ENCODE results near the gene PCDHB11. TPM values are rescaled to one million over a fixed set of nuclear protein-coding genes. Genes with fewer than 3 reads are reported as not detected.
A peak's percentile ranks its signal among the peaks of the same experiment; 100 is the strongest.
"Not testable (repeated sequence)": the region's sequence is repeated elsewhere in the genome, so short reads cannot be mapped to it uniquely, and the experiment has no call there.

PCDHB11 gene
- total RNA-seq, 1 donor from 2014 or later, result 2.0 TPM

GRCh38 chr5:141245250-141245717 is 45.9 kb downstream of the PCDHB11 start, which contains the start of gene PCDHB15:
PCDHB15 (plus strand) TSS chr5:141245395; CDS start chr5:141245579, 184 bp downstream.
- Histone ChIP-seq H3K9me3 (peaks cover 72% of the 10 kb centered on the region), H3K27me3 (no peaks in the 10 kb centered on the region), H3K27ac (no peak within 1 kb of the TSS), H3K36me3 (no peaks in the 10 kb centered on the region), H3K4me3 (peak within 1 kb of the TSS; percentile 33), H3K4me1 (no peaks in the 10 kb centered on the region)
- peak; percentile 28 for TF ChIP-seq CTCF (IDR thresholded peaks at IDR 0.05)
- intact Hi-C loops (cut with DNase I), result no loop called here
- ATAC-seq, result no peak
- no peak for DNase-seq

GRCh38 chr5:141246971-141247370 is 47.5 kb downstream of the PCDHB11 start:
- H3K36me3 ChIP-seq; H3K4me3 ChIP-seq; H3K4me1 ChIP-seq; DNase-seq; intact Hi-C loops (cut with DNase I); ATAC-seq; H3K27me3 ChIP-seq; H3K27ac ChIP-seq: not testable (repeated sequence)
- peaks cover 81% of the 10 kb centered on the region for H3K9me3 ChIP-seq

GRCh38 chr5:141247434-141247833 is 48.0 kb downstream of the PCDHB11 start:
- H3K36me3 ChIP-seq; DNase-seq; H3K4me3 ChIP-seq; H3K27ac ChIP-seq; H3K27me3 ChIP-seq; ATAC-seq; H3K4me1 ChIP-seq; intact Hi-C loops (cut with DNase I): not testable (repeated sequence)
- H3K9me3 ChIP-seq, result peaks cover 85% of the 10 kb centered on the region

GRCh38 chr5:141250576-141250975 is 51.1 kb downstream of the PCDHB11 start:
- no peak for DNase-seq
- peaks cover 88% of the 10 kb centered on the region for H3K9me3 ChIP-seq
- no peak for TF ChIP-seq CTCF (IDR thresholded peaks at IDR 0.05)

More at GRCh38 chr5:141250576-141250975, 51.1 kb downstream of the PCDHB11 start:
- Histone ChIP-seq H3K27me3 (no peaks in the 10 kb centered on the region), H3K36me3 (no peaks in the 10 kb centered on the region), H3K27ac (no peak overlapping the region), H3K4me3 (no peak overlapping the region), H3K4me1 (no peaks in the 10 kb centered on the region)
- no peak for ATAC-seq
- intact Hi-C loops (cut with DNase I), result no loop called here

Other genes with a start within 250 kb of the PCDHB11 start
- 10.0 TPM for gene PCDHAC2, start 233.2 kb upstream of the PCDHB11 start, total RNA-seq
- gene PCDHB1, start 148.3 kb upstream of the PCDHB11 start, total RNA-seq, result 0.12 TPM
- 3.8 TPM for gene PCDHB2, start 105.0 kb upstream of the PCDHB11 start, total RNA-seq
- gene PCDHB3, start 99.2 kb upstream of the PCDHB11 start, total RNA-seq, result 1.9 TPM
- gene PCDHB4, start 77.8 kb upstream of the PCDHB11 start, total RNA-seq, result 3.0 TPM
- 2.3 TPM for gene PCDHB5, start 64.4 kb upstream of the PCDHB11 start, total RNA-seq
- 0.75 TPM for gene PCDHB6, start 49.6 kb upstream of the PCDHB11 start, total RNA-seq
- gene PCDHB7, start 27.0 kb upstream of the PCDHB11 start, total RNA-seq, result 2.8 TPM
- gene PCDHB8, start 21.8 kb upstream of the PCDHB11 start, total RNA-seq, result 2.4 TPM
- gene PCDHB16, start 17.2 kb upstream of the PCDHB11 start, total RNA-seq, result 4.1 TPM
- gene PCDHB9, start 12.5 kb upstream of the PCDHB11 start, total RNA-seq, result 2.5 TPM
- gene PCDHB10, start 7.3 kb upstream of the PCDHB11 start, total RNA-seq, result 2.1 TPM
- 2.8 TPM for gene PCDHB12, start 9.1 kb downstream of the PCDHB11 start, total RNA-seq
- 3.2 TPM for gene PCDHB13, start 14.3 kb downstream of the PCDHB11 start, total RNA-seq
- gene PCDHB14, start 23.7 kb downstream of the PCDHB11 start, total RNA-seq, result 3.0 TPM
- 2.5 TPM for gene PCDHB15, start 45.8 kb downstream of the PCDHB11 start, total RNA-seq
- 0.64 TPM for gene SLC25A2, start 104.4 kb downstream of the PCDHB11 start, total RNA-seq
- gene TAF7, start 121.2 kb downstream of the PCDHB11 start, total RNA-seq, result 60.4 TPM
- 0.46 TPM for gene PCDHGA1, start 130.9 kb downstream of the PCDHB11 start, total RNA-seq
- gene PCDHGA2, start 139.1 kb downstream of the PCDHB11 start, total RNA-seq, result 2.5 TPM
- gene PCDHGA3, start 144.2 kb downstream of the PCDHB11 start, total RNA-seq, result 1.7 TPM
- 2.0 TPM for gene PCDHGB1, start 150.5 kb downstream of the PCDHB11 start, total RNA-seq
- gene PCDHGA4, start 155.4 kb downstream of the PCDHB11 start, total RNA-seq, result 3.9 TPM
- 3.8 TPM for gene PCDHGB2, start 160.4 kb downstream of the PCDHB11 start, total RNA-seq
- 3.5 TPM for gene PCDHGA5, start 164.5 kb downstream of the PCDHB11 start, total RNA-seq
- 2.6 TPM for gene PCDHGB3, start 170.6 kb downstream of the PCDHB11 start, total RNA-seq
- 3.9 TPM for gene PCDHGA6, start 174.3 kb downstream of the PCDHB11 start, total RNA-seq
- 2.5 TPM for gene PCDHGA7, start 183.1 kb downstream of the PCDHB11 start, total RNA-seq
- gene PCDHGB4, start 188.1 kb downstream of the PCDHB11 start, total RNA-seq, result 4.2 TPM
- gene PCDHGA8, start 193.0 kb downstream of the PCDHB11 start, total RNA-seq, result 1.2 TPM
- 11.0 TPM for gene PCDHGB5, start 198.3 kb downstream of the PCDHB11 start, total RNA-seq
- gene PCDHGA9, start 203.2 kb downstream of the PCDHB11 start, total RNA-seq, result 5.4 TPM
- gene PCDHGB6, start 208.4 kb downstream of the PCDHB11 start, total RNA-seq, result 7.5 TPM
- gene PCDHGA10, start 213.4 kb downstream of the PCDHB11 start, total RNA-seq, result 6.2 TPM
- gene PCDHGB7, start 218.1 kb downstream of the PCDHB11 start, total RNA-seq, result 15.4 TPM
- 2.6 TPM for gene PCDHGA11, start 221.4 kb downstream of the PCDHB11 start, total RNA-seq
- 7.6 TPM for gene PCDHGA12, start 230.9 kb downstream of the PCDHB11 start, total RNA-seq